Gastrocnemius medialis (tissue), 4 donors: ENCODE results near the gene SUPT3H.

ENCODE experiments used
- POLR2A ChIP-seq, 2 donors: fragments of 450-650 bp; IDR thresholded peaks; one replicate each; pipeline ENCODE4 v1.6.1; 2017; ENCODE audit warnings: antibody characterized with exemption in 2 of 2, mild to moderate bottlenecking in 2 of 2, moderate library complexity in 2 of 2
- TF ChIP-seq, protein P1 (sequence below), 5 experiments: fragments of 450-650 bp in 3 of 5; fragments of 200-600 bp in 2 of 5; sonication (generic) in 2 of 5; IDR thresholded peaks in 4 of 5; conservative IDR thresholded peaks in 1 of 5; 1 replicate in 4 of 5; 2 replicates in 1 of 5; pipeline ENCODE4 v1.5.1; 2016 to 2019; ENCODE audit warnings: antibody characterized with exemption in 5 of 5, mild to moderate bottlenecking in 3 of 5, moderate library complexity in 3 of 5

DNA sequence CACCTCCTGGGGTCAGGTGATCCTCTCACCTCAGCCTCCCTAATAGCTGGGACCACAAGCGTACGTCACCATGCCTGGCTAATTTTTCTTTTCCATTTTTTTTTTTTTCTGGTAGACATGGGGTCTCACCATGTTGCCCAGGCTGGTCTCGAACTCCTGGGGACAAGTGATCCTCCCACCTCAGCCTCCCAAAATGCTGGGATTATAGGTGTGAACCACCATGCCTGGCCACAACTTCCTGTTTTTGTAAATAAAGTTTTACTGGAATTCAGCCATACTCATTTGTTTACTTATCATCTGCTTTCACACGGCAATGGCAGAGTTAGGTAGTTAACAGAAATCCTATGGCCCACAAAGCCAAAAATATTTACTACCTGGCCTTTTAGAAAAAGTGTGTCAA lies 57.4 kb downstream of the SUPT3H start:
- TF ChIP-seq POLR2A (IDR thresholded peaks at IDR 0.05), result no peak
- TF ChIP-seq, protein P1, sequence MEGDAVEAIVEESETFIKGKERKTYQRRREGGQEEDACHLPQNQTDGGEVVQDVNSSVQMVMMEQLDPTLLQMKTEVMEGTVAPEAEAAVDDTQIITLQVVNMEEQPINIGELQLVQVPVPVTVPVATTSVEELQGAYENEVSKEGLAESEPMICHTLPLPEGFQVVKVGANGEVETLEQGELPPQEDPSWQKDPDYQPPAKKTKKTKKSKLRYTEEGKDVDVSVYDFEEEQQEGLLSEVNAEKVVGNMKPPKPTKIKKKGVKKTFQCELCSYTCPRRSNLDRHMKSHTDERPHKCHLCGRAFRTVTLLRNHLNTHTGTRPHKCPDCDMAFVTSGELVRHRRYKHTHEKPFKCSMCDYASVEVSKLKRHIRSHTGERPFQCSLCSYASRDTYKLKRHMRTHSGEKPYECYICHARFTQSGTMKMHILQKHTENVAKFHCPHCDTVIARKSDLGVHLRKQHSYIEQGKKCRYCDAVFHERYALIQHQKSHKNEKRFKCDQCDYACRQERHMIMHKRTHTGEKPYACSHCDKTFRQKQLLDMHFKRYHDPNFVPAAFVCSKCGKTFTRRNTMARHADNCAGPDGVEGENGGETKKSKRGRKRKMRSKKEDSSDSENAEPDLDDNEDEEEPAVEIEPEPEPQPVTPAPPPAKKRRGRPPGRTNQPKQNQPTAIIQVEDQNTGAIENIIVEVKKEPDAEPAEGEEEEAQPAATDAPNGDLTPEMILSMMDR (IDR thresholded peaks at IDR 0.05 in 4 of 5, conservative IDR thresholded peaks at IDR 0.05 in 1 of 5), result no peak
